ENCODE results near the gene PTGIS. TPM values are rescaled to one million over a fixed set of nuclear protein-coding genes. Genes with fewer than 3 reads are reported as not detected.

Gene PTGIS
- total RNA-seq, 2 donors from 2014 or later = 14.1 to 20.9 TPM

- no peak overlapping the region for H3K4me3 ChIP-seq (ENCODE audit: low read length)
- no peaks in the 10 kb centered on the region for H3K27me3 ChIP-seq (ENCODE audit: control insufficient read depth, insufficient read depth, low read length, poor library complexity, severe bottlenecking)
- Mint-ChIP-seq H3K4me3 (no peak overlapping the region), H3K27ac (no peak overlapping the region), H3K27me3 (ENCODE audit: insufficient read depth) (no peaks in the 10 kb centered on the region), H3K4me1 (peaks cover 10% of the 10 kb centered on the region), H3K9me3 (no peaks in the 10 kb centered on the region), H3K36me3 (ENCODE audit: low read depth) (no peaks in the 10 kb centered on the region)
- H3K4me1 ChIP-seq (ENCODE audit: control insufficient read depth, insufficient read depth, low read length) = peaks cover 7% of the 10 kb centered on the region
- H3K27ac ChIP-seq (ENCODE audit: low read depth, low read length) = no peak overlapping the region
- H3K9me3 ChIP-seq (ENCODE audit: control insufficient read depth, low read length) = no peaks in the 10 kb centered on the region
- no peak for TF ChIP-seq CTCF (conservative IDR thresholded peaks at IDR 0.05)
- H3K36me3 ChIP-seq (ENCODE audit: control insufficient read depth, insufficient read depth, low read length) = no peaks in the 10 kb centered on the region
- 80 to 82% methylated on average over 6 of the region's 6 CpGs for WGBS, 2 experiments (ENCODE audit: insufficient coverage in 1 of 2, insufficient read length in 1 of 2)
- no peak overlapping the region for H3K9ac ChIP-seq (ENCODE audit: extremely low read depth, low read length, poor library complexity, severe bottlenecking)
- DNase-seq = no peak
Measured at GRCh38 chr20:49503176-49503575, 64.8 kb downstream of the PTGIS start.

GRCh38 chr20:49501917-49502316 is 66.0 kb downstream of the PTGIS start:
- Mint-ChIP-seq H3K9me3 (no peaks in the 10 kb centered on the region), H3K36me3 (ENCODE audit: low read depth) (no peaks in the 10 kb centered on the region), H3K27me3 (ENCODE audit: insufficient read depth) (no peaks in the 10 kb centered on the region), H3K4me3 (no peak overlapping the region), H3K27ac (no peak overlapping the region), H3K4me1 (peaks cover 9% of the 10 kb centered on the region)
- H3K4me1 ChIP-seq (ENCODE audit: control insufficient read depth, insufficient read depth, low read length) = no peaks in the 10 kb centered on the region
- DNase-seq = no peak
- no peaks in the 10 kb centered on the region for H3K27me3 ChIP-seq (ENCODE audit: control insufficient read depth, insufficient read depth, low read length, poor library complexity, severe bottlenecking)
- H3K4me3 ChIP-seq (ENCODE audit: low read length) = no peak overlapping the region
- no peaks in the 10 kb centered on the region for H3K9me3 ChIP-seq (ENCODE audit: control insufficient read depth, low read length)
- H3K27ac ChIP-seq (ENCODE audit: low read depth, low read length) = no peak overlapping the region
- TF ChIP-seq CTCF (conservative IDR thresholded peaks at IDR 0.05) = no peak
- WGBS, 2 experiments (ENCODE audit: insufficient coverage in 1 of 2, insufficient read length in 1 of 2) = 90 to 100% methylated on average over 1 to 3 of the region's 3 CpGs
- H3K36me3 ChIP-seq (ENCODE audit: control insufficient read depth, insufficient read depth, low read length) = no peaks in the 10 kb centered on the region
- H3K9ac ChIP-seq (ENCODE audit: extremely low read depth, low read length, poor library complexity, severe bottlenecking) = no peak overlapping the region

- 75 to 86% methylated on average over 1 of the region's 1 CpG for WGBS, 2 experiments (ENCODE audit: insufficient coverage in 1 of 2, insufficient read length in 1 of 2)
- H3K9ac ChIP-seq (ENCODE audit: extremely low read depth, low read length, poor library complexity, severe bottlenecking) = no peak overlapping the region
- H3K4me3 ChIP-seq (ENCODE audit: low read length) = no peak overlapping the region
- Mint-ChIP-seq H3K4me3 (no peak overlapping the region), H3K4me1 (peaks cover 10% of the 10 kb centered on the region), H3K27ac (peak overlapping the region; percentile 28), H3K36me3 (ENCODE audit: low read depth) (no peaks in the 10 kb centered on the region), H3K9me3 (no peaks in the 10 kb centered on the region), H3K27me3 (ENCODE audit: insufficient read depth) (no peaks in the 10 kb centered on the region)
- TF ChIP-seq CTCF (conservative IDR thresholded peaks at IDR 0.05) = no peak
- no peaks in the 10 kb centered on the region for H3K9me3 ChIP-seq (ENCODE audit: control insufficient read depth, low read length)
- no peak overlapping the region for H3K27ac ChIP-seq (ENCODE audit: low read depth, low read length)
- H3K4me1 ChIP-seq (ENCODE audit: control insufficient read depth, insufficient read depth, low read length) = no peaks in the 10 kb centered on the region
- H3K36me3 ChIP-seq (ENCODE audit: control insufficient read depth, insufficient read depth, low read length) = no peaks in the 10 kb centered on the region
- no peak for DNase-seq
- H3K27me3 ChIP-seq (ENCODE audit: control insufficient read depth, insufficient read depth, low read length, poor library complexity, severe bottlenecking) = no peaks in the 10 kb centered on the region
Measured at GRCh38 chr20:49497398-49497669, 70.6 kb downstream of the PTGIS start.

Measured in endodermal cell (in vitro differentiated cells).